H7 (cell line): ENCODE measurements around the gene KLHL3. TPM values are rescaled to one million over a fixed set of nuclear protein-coding genes. Genes with fewer than 3 reads are reported as not detected.

Source experiments
- DNase-seq: peaks from one replicate; pipeline ENCODE4 v3.0.0; 2012
- H3K27me3 ChIP-seq: 2 replicates; pipeline ENCODE4 v1.6.0; 2011; ENCODE audit warnings: mild to moderate bottlenecking, low read length; ENCODE audit not compliant: control insufficient read depth, insufficient read depth
- H3K36me3 ChIP-seq: replicated peaks from 2 replicates; pipeline ENCODE4 v1.5.1; 2011; ENCODE audit warnings: low read length; ENCODE audit not compliant: control insufficient read depth, insufficient read depth
- H3K4me3 ChIP-seq: 2 replicates; pipeline ENCODE4 v1.5.1; 2011; ENCODE audit warnings: low read depth, mild to moderate bottlenecking, control low read depth, low read length, moderate library complexity; ENCODE audit not compliant: insufficient read depth
- total RNA-seq: library from RNA; depleted of rRNA; stranded (reverse); fragments of >200 nt; shearing (Covaris generic); gene quantifications from 2 replicates; pipeline ENCODE4 v1.2.3, GENCODE V29; 2014

KLHL3 gene
- total RNA-seq, 1 experiment from 2014 or later, result 3.8 TPM

- no peaks in the 10 kb centered on the region; the same call in 1 of the 2 replicates for H3K36me3 ChIP-seq
- H3K27me3 ChIP-seq, result no peaks in the 10 kb centered on the region
- no peak overlapping the region for H3K4me3 ChIP-seq
- no peak for DNase-seq
Measured at GRCh38 chr5:137632716-137633115, 103.2 kb downstream of the KLHL3 start.

GRCh38 chr5:137631453-137631852, 104.4 kb downstream of the KLHL3 start:
- Histone ChIP-seq H3K27me3 (no peaks in the 10 kb centered on the region), H3K4me3 (no peak overlapping the region), H3K36me3 (no peaks in the 10 kb centered on the region; the same call in 1 of the 2 replicates)
- no peak for DNase-seq

- no peak overlapping the region for H3K4me3 ChIP-seq
- no peaks in the 10 kb centered on the region for H3K27me3 ChIP-seq
- no peaks in the 10 kb centered on the region; the same call in 1 of the 2 replicates for H3K36me3 ChIP-seq
- DNase-seq, result no peak
Measured at GRCh38 chr5:137630972-137631370, 104.9 kb downstream of the KLHL3 start.

- H3K36me3 ChIP-seq, result no peaks in the 10 kb centered on the region; the same call in 1 of the 2 replicates
- no peaks in the 10 kb centered on the region for H3K27me3 ChIP-seq
- DNase-seq, result no peak
- H3K4me3 ChIP-seq, result no peak overlapping the region
Measured at GRCh38 chr5:137630216-137630971, 105.5 kb downstream of the KLHL3 start.

- H3K4me3 ChIP-seq, result no peak overlapping the region
- H3K27me3 ChIP-seq, result no peaks in the 10 kb centered on the region
- no peaks in the 10 kb centered on the region; the same call in 1 of the 2 replicates for H3K36me3 ChIP-seq
- peak; percentile 67 for DNase-seq
Measured at GRCh38 chr5:137629646-137630045, 106.2 kb downstream of the KLHL3 start.

GRCh38 chr5:137627706-137628105, 108.2 kb downstream of the KLHL3 start:
- H3K4me3 ChIP-seq, result no peak overlapping the region
- DNase-seq, result no peak
- no peaks in the 10 kb centered on the region for H3K27me3 ChIP-seq
- H3K36me3 ChIP-seq, result no peaks in the 10 kb centered on the region; the same call in 1 of the 2 replicates

- no peaks in the 10 kb centered on the region; the same call in 1 of the 2 replicates for H3K36me3 ChIP-seq
- no peak for DNase-seq
- H3K4me3 ChIP-seq, result no peak overlapping the region
- H3K27me3 ChIP-seq, result no peaks in the 10 kb centered on the region
Measured at GRCh38 chr5:137627293-137627692, 108.6 kb downstream of the KLHL3 start.

GRCh38 chr5:137624786-137625349, 111.0 kb downstream of the KLHL3 start:
- Histone ChIP-seq H3K27me3 (no peaks in the 10 kb centered on the region), H3K4me3 (no peak overlapping the region), H3K36me3 (no peaks in the 10 kb centered on the region; the same call in 1 of the 2 replicates)
- DNase-seq, result no peak

- H3K27me3 ChIP-seq, result no peaks in the 10 kb centered on the region
- no peak overlapping the region for H3K4me3 ChIP-seq
- H3K36me3 ChIP-seq, result no peaks in the 10 kb centered on the region; the same call in 1 of the 2 replicates
- no peak for DNase-seq
Measured at GRCh38 chr5:137622850-137623249, 113.0 kb downstream of the KLHL3 start.

- Histone ChIP-seq H3K4me3 (no peak overlapping the region), H3K27me3 (no peaks in the 10 kb centered on the region), H3K36me3 (no peaks in the 10 kb centered on the region; the same call in 1 of the 2 replicates)
- no peak for DNase-seq
Measured at GRCh38 chr5:137621861-137622823, 113.7 kb downstream of the KLHL3 start.

GRCh38 chr5:137621306-137621705, 114.6 kb downstream of the KLHL3 start:
- Histone ChIP-seq H3K27me3 (no peaks in the 10 kb centered on the region), H3K36me3 (no peaks in the 10 kb centered on the region; the same call in 1 of the 2 replicates), H3K4me3 (no peak overlapping the region)
- no peak for DNase-seq

GRCh38 chr5:137619191-137619870, 116.6 kb downstream of the KLHL3 start:
- no peak for DNase-seq

GRCh38 chr5:137618476-137618875, 117.4 kb downstream of the KLHL3 start:
- DNase-seq, result no peak
- no peaks in the 10 kb centered on the region for H3K27me3 ChIP-seq
- H3K36me3 ChIP-seq, result no peaks in the 10 kb centered on the region; the same call in 1 of the 2 replicates
- H3K4me3 ChIP-seq, result no peak overlapping the region

More at GRCh38 chr5:137619191-137619870, 116.6 kb downstream of the KLHL3 start:
- Histone ChIP-seq H3K27me3 (no peaks in the 10 kb centered on the region), H3K4me3 (no peak overlapping the region), H3K36me3 (no peaks in the 10 kb centered on the region; the same call in 1 of the 2 replicates)
